Endothelial cell of umbilical vein (primary cell): ENCODE measurements around the gene TTC3. TPM values are rescaled to one million over a fixed set of nuclear protein-coding genes. Genes with fewer than 3 reads are reported as not detected.

ENCODE experiments used
- BruUV-seq: library from RNA; stranded (reverse); fragments of 400-500 nt; replicated peaks from 2 replicates; lab custom pipeline; 2021; lab: Mats Ljungman, UMichigan
- CTCF ChIA-PET: fragments of 300-600, 350-600 bp; sonication (Branson Sonifier 250); formaldehyde crosslinking; loops from one replicate; lab custom pipeline; 2021; ENCODE audit warnings: antibody characterized with exemption, inconsistent platforms; lab: Charles Lee
- POLR2A ChIA-PET: fragments of 300-600, 350-600 bp; sonication (Branson Sonifier 250); formaldehyde crosslinking; loops from one replicate; lab custom pipeline; 2021; ENCODE audit warnings: antibody characterized with exemption, inconsistent platforms; lab: Charles Lee
- DNase-seq: peaks from one replicate; pipeline ENCODE4 v3.0.0-alpha.2; 2011; ENCODE audit warnings: low read depth, low spot score
- FAIRE-seq: peaks from 2 replicates; lab custom pipeline; 2011; peaks lifted over from hg19 to GRCh38; lab: Jason Lieb, UNC
- H2AFZ ChIP-seq: 2 replicates; pipeline ENCODE4 v1.6.0; 2012; ENCODE audit warnings: low read depth, low read length, control low read depth, inconsistent platforms
- H3K27ac ChIP-seq: 2 replicates; pipeline ENCODE4 v1.5.1; 2011; ENCODE audit warnings: low read depth, mild to moderate bottlenecking, control low read depth, low read length, moderate library complexity; ENCODE audit not compliant: insufficient read depth
- H3K27me3 ChIP-seq, 2 experiments: 2 replicates each; pipeline versions ENCODE4 v1.6.0 to v1.6.1; 2011; ENCODE audit warnings: low read length in 2 of 2, mixed read lengths in 1 of 2; ENCODE audit not compliant: control insufficient read depth in 2 of 2, insufficient read depth in 2 of 2
- H3K36me3 ChIP-seq, 2 experiments: 2 replicates in 1 of 2; 3 replicates in 1 of 2; pipeline ENCODE4 v1.5.1; 2011; ENCODE audit warnings: low read length in 2 of 2, mild to moderate bottlenecking in 1 of 2, moderate library complexity in 1 of 2; ENCODE audit not compliant: control insufficient read depth in 2 of 2, insufficient read depth in 2 of 2; ENCODE audit errors: extremely low read depth in 1 of 2
- H3K4me1 ChIP-seq: 3 replicates; pipeline ENCODE4 v1.5.1; 2011; ENCODE audit warnings: mild to moderate bottlenecking, low read length; ENCODE audit not compliant: control insufficient read depth, insufficient read depth; ENCODE audit errors: extremely low read depth
- H3K4me2 ChIP-seq: 2 replicates; pipeline ENCODE4 v1.6.1; 2011; ENCODE audit warnings: low read length, control low read depth, mixed read lengths; ENCODE audit not compliant: insufficient read depth
- H3K4me3 ChIP-seq, 3 experiments: fragments of 200-600 bp in 1 of 3; sonication (generic), shearing (Covaris generic) in 1 of 3; replicated peaks in 1 of 3; 2 replicates each; pipeline ENCODE4 v1.5.1; 2011 to 2016; ENCODE audit warnings: control low read depth in 3 of 3, low read length in 3 of 3, mild to moderate bottlenecking in 2 of 3, inconsistent platforms in 1 of 3, low read depth in 1 of 3, moderate library complexity in 1 of 3; ENCODE audit not compliant: insufficient read depth in 1 of 3
- H3K79me2 ChIP-seq: 2 replicates; pipeline ENCODE4 v1.6.0; 2012; ENCODE audit warnings: low read length, inconsistent platforms; ENCODE audit not compliant: control insufficient read depth, insufficient read depth
- H3K9ac ChIP-seq: replicated peaks from 2 replicates; pipeline ENCODE3; 2011; ENCODE audit warnings: low read length, control low read depth; ENCODE audit not compliant: insufficient read depth; ENCODE audit errors: extremely low read depth
- H3K9me1 ChIP-seq: replicated peaks from 3 replicates; pipeline ENCODE4 v1.6.0; 2011; ENCODE audit warnings: mild to moderate bottlenecking, low read length; ENCODE audit not compliant: control insufficient read depth, insufficient read depth; ENCODE audit errors: extremely low read depth
- H3K9me3 ChIP-seq: replicated peaks from 2 replicates; pipeline ENCODE4 v1.5.1; 2012; ENCODE audit warnings: low read length, inconsistent platforms; ENCODE audit not compliant: control insufficient read depth, insufficient read depth
- H4K20me1 ChIP-seq: replicated peaks from 2 replicates; pipeline ENCODE3; 2011; ENCODE audit warnings: mild to moderate bottlenecking, low read length; ENCODE audit not compliant: control insufficient read depth, insufficient read depth; ENCODE audit errors: extremely low read depth
- EZH2 ChIP-seq: IDR thresholded peaks from 2 replicates; pipeline ENCODE4 v1.6.1; 2012; ENCODE audit warnings: borderline replicate concordance, low read depth, mild to moderate bottlenecking, moderate library complexity, low read length, inconsistent platforms; ENCODE audit not compliant: severe bottlenecking
- FOS ChIP-seq: IDR thresholded peaks from 2 replicates; pipeline ENCODE4 v1.6.1; 2011; ENCODE audit warnings: mild to moderate bottlenecking, low read length, moderate library complexity, borderline replicate concordance; ENCODE audit not compliant: insufficient read depth
- GATA2 ChIP-seq: IDR thresholded peaks from 2 replicates; pipeline ENCODE4 v1.7.0; 2011; ENCODE audit warnings: low read depth, mild to moderate bottlenecking, moderate library complexity, mixed read lengths, low read length; ENCODE audit not compliant: insufficient read length, insufficient read depth
- JUN ChIP-seq: IDR thresholded peaks from 2 replicates; pipeline ENCODE4 v1.6.1; 2011; ENCODE audit warnings: borderline replicate concordance, low read depth; ENCODE audit not compliant: insufficient read length, insufficient read depth
- MYC ChIP-seq: IDR thresholded peaks from one replicate; pipeline ENCODE4 v1.6.1; 2011; ENCODE audit warnings: mild to moderate bottlenecking, low read depth, low read length
- POLR2A ChIP-seq: IDR thresholded peaks from 2 replicates; pipeline ENCODE4 v1.6.1; 2012; ENCODE audit warnings: low read depth, mild to moderate bottlenecking, control low read depth, low read length
- POLR2AphosphoS5 ChIP-seq: IDR thresholded peaks from 2 replicates; pipeline ENCODE4 v1.6.1; 2012; ENCODE audit warnings: low read depth, mild to moderate bottlenecking, control low read depth, low read length, moderate library complexity; ENCODE audit not compliant: insufficient read depth
- dilution Hi-C: fragments of 300-500 bp; cut with MboI; formaldehyde crosslinking; loops from one replicate; pipeline ENCODE4 v1.15.0; 2019; ENCODE audit warnings: low sequenced_read_pairs; ENCODE audit not compliant: extremely low pct_ligation_motif_present
- intact Hi-C: fragments of 100-400 bp; cut with micrococcal nuclease; formaldehyde crosslinking; loops from one replicate; pipeline ENCODE4 v1.10.0; 2022
- polyA plus RNA-seq, 4 experiments: library from polyadenylated mRNA; depleted of rRNA in 3 of 4; stranded (reverse) in 3 of 4; unstranded in 1 of 4; fragments of >200 nt; gene quantifications; 2 replicates each; pipeline versions ENCODE4 v1.2.1 to v1.2.3, GENCODE V29; 2011 to 2012; ENCODE audit warnings: missing spikeins in 1 of 4
- total RNA-seq: library from RNA; stranded (reverse); gene quantifications from 2 replicates; pipeline ENCODE4 v1.2.3, GENCODE V29; 2021
- TF ChIP-seq, protein P1 (sequence below): IDR thresholded peaks from 2 replicates; pipeline ENCODE4 v1.6.1; 2011; ENCODE audit not compliant: insufficient read depth, insufficient read length
- TF ChIP-seq, protein P2 (sequence below), 2 donors: IDR thresholded peaks; 1 replicate in 1 of 2; 2 replicates in 1 of 2; pipeline ENCODE4 v1.5.1; 2011; ENCODE audit warnings: low read length in 2 of 2, mild to moderate bottlenecking in 2 of 2, moderate library complexity in 2 of 2, control low read depth in 1 of 2, inconsistent platforms in 1 of 2, low read depth in 1 of 2; ENCODE audit not compliant: insufficient read depth in 1 of 2; ENCODE audit errors: extremely low read depth in 1 of 2

TTC3 gene
- total and polyA plus RNA-seq, 2 donors (not counting 3 experiments of a cell fraction or from before 2014, with no cell fraction given): 26.2 to 113 TPM

DNA sequence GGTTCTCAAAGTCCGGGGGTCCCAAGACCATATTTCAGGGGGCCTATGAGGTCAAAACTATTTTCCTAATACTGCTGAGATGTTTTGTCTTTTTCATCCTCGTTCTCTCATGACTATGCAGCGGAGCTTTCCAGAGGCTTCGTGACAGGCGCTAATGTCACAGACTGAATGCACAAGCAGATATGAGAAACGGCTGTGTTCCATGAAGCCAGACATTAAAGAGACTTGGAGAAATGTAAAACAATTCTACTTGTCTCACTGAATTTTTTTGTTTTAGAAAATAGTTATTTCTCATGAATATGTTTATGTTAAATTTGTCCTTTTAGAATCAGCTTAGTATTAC, 10.5 kb upstream of the TTC3 start:
- H3K79me2 ChIP-seq: no peaks in the 10 kb centered on the region
- no peak overlapping the region for H2AFZ ChIP-seq
- FAIRE-seq (no peak), DNase-seq (no peak)
- BruUV-seq: no TSS peak
- no peak overlapping the region for H3K4me3 ChIP-seq
- H3K9me1 ChIP-seq: no peaks in the 10 kb centered on the region
- dilution Hi-C loops: no loop called here
- intact Hi-C loops: no loop called here
- peaks cover 4% of the 10 kb centered on the region for H3K4me1 ChIP-seq
- H3K9ac ChIP-seq: no peak overlapping the region
- H4K20me1 ChIP-seq: no peaks in the 10 kb centered on the region
- no peak overlapping the region for H3K27ac ChIP-seq
- no peaks in the 10 kb centered on the region for H3K9me3 ChIP-seq
- ChIA-PET CTCF (no interaction called here), POLR2A (no interaction called here)
- H3K4me2 ChIP-seq: no peak overlapping the region
- H3K36me3 ChIP-seq: no peaks in the 10 kb centered on the region
- no peak for TF ChIP-seq GATA2
- TF ChIP-seq, protein P1, sequence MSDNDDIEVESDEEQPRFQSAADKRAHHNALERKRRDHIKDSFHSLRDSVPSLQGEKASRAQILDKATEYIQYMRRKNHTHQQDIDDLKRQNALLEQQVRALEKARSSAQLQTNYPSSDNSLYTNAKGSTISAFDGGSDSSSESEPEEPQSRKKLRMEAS: no peak
- TF ChIP-seq POLR2A: no peak
- TF ChIP-seq, protein P2, sequence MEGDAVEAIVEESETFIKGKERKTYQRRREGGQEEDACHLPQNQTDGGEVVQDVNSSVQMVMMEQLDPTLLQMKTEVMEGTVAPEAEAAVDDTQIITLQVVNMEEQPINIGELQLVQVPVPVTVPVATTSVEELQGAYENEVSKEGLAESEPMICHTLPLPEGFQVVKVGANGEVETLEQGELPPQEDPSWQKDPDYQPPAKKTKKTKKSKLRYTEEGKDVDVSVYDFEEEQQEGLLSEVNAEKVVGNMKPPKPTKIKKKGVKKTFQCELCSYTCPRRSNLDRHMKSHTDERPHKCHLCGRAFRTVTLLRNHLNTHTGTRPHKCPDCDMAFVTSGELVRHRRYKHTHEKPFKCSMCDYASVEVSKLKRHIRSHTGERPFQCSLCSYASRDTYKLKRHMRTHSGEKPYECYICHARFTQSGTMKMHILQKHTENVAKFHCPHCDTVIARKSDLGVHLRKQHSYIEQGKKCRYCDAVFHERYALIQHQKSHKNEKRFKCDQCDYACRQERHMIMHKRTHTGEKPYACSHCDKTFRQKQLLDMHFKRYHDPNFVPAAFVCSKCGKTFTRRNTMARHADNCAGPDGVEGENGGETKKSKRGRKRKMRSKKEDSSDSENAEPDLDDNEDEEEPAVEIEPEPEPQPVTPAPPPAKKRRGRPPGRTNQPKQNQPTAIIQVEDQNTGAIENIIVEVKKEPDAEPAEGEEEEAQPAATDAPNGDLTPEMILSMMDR (IDR thresholded peaks at IDR 0.05; ENCODE audit: extremely low read depth in 1 of 2, insufficient read depth in 1 of 2, low read depth in 1 of 2, low read length in 2 of 2): no peak
- no peak for TF ChIP-seq MYC
- TF ChIP-seq POLR2AphosphoS5: no peak
- no peak for TF ChIP-seq FOS
- no peak for TF ChIP-seq JUN
- no peak for TF ChIP-seq EZH2
- H3K27me3 ChIP-seq: no peaks in the 10 kb centered on the region
